ENCODE results near the gene PDIA4. TPM values are rescaled to one million over a fixed set of nuclear protein-coding genes. Genes with fewer than 3 reads are reported as not detected.

The PDIA4 gene
- total and polyA plus RNA-seq, 10 donors, result 21.6 to 160 (median 84.6) TPM

DNA sequence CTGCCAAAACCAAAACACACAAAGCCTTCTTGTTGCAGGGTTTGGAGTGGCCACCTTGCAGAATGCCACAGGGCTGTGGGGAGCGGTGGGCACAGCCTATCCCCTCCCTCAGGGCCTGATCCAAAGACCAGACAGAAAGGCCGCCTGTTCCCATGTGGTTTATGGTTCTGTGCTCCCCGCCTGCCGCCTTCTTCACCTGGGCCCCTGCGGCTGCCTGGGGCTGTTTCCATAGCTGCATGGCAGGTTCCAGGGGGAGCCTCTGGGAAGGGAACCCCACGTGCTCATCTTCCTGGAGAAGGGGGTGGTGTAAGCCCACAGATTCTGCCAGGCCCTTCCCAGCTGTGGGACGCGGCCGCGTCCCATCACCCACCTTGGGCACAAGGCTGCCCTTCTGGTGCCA is 73.5 kb downstream of the PDIA4 start:
- no peak for DNase-seq
- intact Hi-C loops (cut with DNase I; ENCODE audit: low total_unique reads), result no loop called here
- Histone ChIP-seq H3K4me3 (no peak overlapping the region), H3K36me3 (no peaks in the 10 kb centered on the region), H3K9me3 (no peaks in the 10 kb centered on the region), H3K27ac (no peak overlapping the region), H3K4me1 (no peaks in the 10 kb centered on the region), H3K27me3 (replicated peaks in 1 of 7) (no peaks in the 10 kb centered on the region)
- 90 to 95% (median 92%) methylated on average over 10 of the region's 10 CpGs for WGBS, 5 donors
- TF ChIP-seq POLR2AphosphoS5 (IDR thresholded peaks at IDR 0.05) (no peak), CTCF (IDR thresholded peaks at IDR 0.05 in 8 of 11, conservative IDR thresholded peaks at IDR 0.05 in 3 of 11) (no peak), POLR2A (IDR thresholded peaks at IDR 0.05) (no peak)

DNA sequence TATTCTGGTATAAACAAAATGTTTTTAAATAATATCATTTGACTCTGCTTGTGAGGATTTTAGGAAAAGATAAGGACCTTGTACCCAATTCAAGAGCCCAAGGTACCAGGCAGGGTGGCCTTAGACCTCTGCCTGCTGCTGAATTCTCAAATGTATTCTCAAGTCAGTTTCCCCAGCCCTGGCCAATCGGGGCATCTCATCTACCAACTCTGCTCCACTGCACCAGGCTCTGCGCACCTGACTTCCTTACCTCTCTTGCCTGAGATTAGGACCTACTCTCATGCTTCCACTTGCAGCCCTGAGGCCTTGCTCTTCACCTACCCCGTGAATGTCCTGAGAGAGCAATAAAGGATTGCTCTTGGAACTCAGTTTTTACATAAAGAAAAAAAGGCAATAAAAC is 74.6 kb downstream of the PDIA4 start:
- no peak for DNase-seq

More for the DNA sequence above, 74.6 kb downstream of the PDIA4 start:
- no peaks in the 10 kb centered on the region for H3K4me1 ChIP-seq
- no peak overlapping the region for H3K4me3 ChIP-seq
- no peaks in the 10 kb centered on the region for H3K9me3 ChIP-seq
- H3K36me3 ChIP-seq, result no peaks in the 10 kb centered on the region
- no peak for TF ChIP-seq POLR2AphosphoS5 (IDR thresholded peaks at IDR 0.05)
- no peak for TF ChIP-seq POLR2A (IDR thresholded peaks at IDR 0.05)
- no peak for TF ChIP-seq CTCF (IDR thresholded peaks at IDR 0.05 in 8 of 11, conservative IDR thresholded peaks at IDR 0.05 in 3 of 11)
- no peak overlapping the region for H3K27ac ChIP-seq
- WGBS, 5 donors, result 84 to 97% (median 91%) methylated on average over 3 of the region's 3 CpGs
- intact Hi-C loops (cut with DNase I; ENCODE audit: low total_unique reads), result no loop called here
- no peaks in the 10 kb centered on the region for H3K27me3 ChIP-seq (replicated peaks in 1 of 7)

Small RNA genes lying within 50 kb of the gene (small RNA-seq; reads per million reads assigned to genes)
- gene COX6B1P1, result 0 reads per million in 4 donors
- gene RNU6-650P, result 0 reads per million in 4 donors
- gene RNY1, result 189 to 484 (median 380) reads per million in 4 donors
- 18.3 to 55.0 (median 33.0) reads per million in 4 donors for gene RNY3
- gene RNY4, result 963 to 2,053 (median 1,345) reads per million in 4 donors

Other genes starting within 250 kb of the PDIA4 start
- gene EZH2, start 144.2 kb downstream of the PDIA4 start, total RNA-seq, result 10 to 100 TPM in 3 of 7 donors, 1 to 10 TPM in 4; 6.0 to 14.5 (median 9.8) TPM
- 1 to 10 TPM; 5.0 to 7.1 (median 5.7) TPM for gene EZH2, start 144.2 kb downstream of the PDIA4 start, polyA plus RNA-seq
- 10 to 100 TPM in 1 of 7 donors, 1 to 10 TPM in 6; 6.8 to 10.6 (median 8.3) TPM for gene ZNF786, start 62.2 kb upstream of the PDIA4 start, total RNA-seq
- gene ZNF786, start 62.2 kb upstream of the PDIA4 start, polyA plus RNA-seq, result 1 to 10 TPM; 2.8 to 5.4 (median 3.4) TPM
- gene ZNF425, start 97.8 kb upstream of the PDIA4 start, total RNA-seq, result 1 to 10 TPM in 6 of 7 donors, under 1 TPM in 1; 0.77 to 1.4 (median 1.3) TPM
- gene ZNF425, start 97.8 kb upstream of the PDIA4 start, polyA plus RNA-seq, result under 1 TPM; 0.47 to 0.83 (median 0.52) TPM
- 10 to 100 TPM; 13.7 to 23.7 (median 16.6) TPM for gene ZNF398, start 118.9 kb upstream of the PDIA4 start, total RNA-seq
- gene ZNF398, start 118.9 kb upstream of the PDIA4 start, polyA plus RNA-seq, result 1 to 10 TPM; 1.6 to 3.3 (median 2.0) TPM
- 10 to 100 TPM; 16.9 to 25.8 (median 19.4) TPM for gene ZNF282, start 167.0 kb upstream of the PDIA4 start, total RNA-seq
- gene ZNF282, start 167.0 kb upstream of the PDIA4 start, polyA plus RNA-seq, result 10 to 100 TPM in 1 of 3 donors, 1 to 10 TPM in 2; 4.7 to 10.8 (median 6.0) TPM
- 10 to 100 TPM in 6 of 7 donors, 1 to 10 TPM in 1; 9.1 to 15.0 (median 13.2) TPM for gene ZNF212, start 211.1 kb upstream of the PDIA4 start, total RNA-seq
- gene ZNF212, start 211.1 kb upstream of the PDIA4 start, polyA plus RNA-seq, result 10 to 100 TPM in 2 of 3 donors, 1 to 10 TPM in 1; 6.7 to 13.4 (median 12.5) TPM
- gene ZNF783, start 233.7 kb upstream of the PDIA4 start, total RNA-seq, result 10 to 100 TPM; 13.8 to 24.8 (median 21.8) TPM
- 10 to 100 TPM in 2 of 3 donors, 1 to 10 TPM in 1; 7.7 to 15.7 (median 12.2) TPM for gene ZNF783, start 233.7 kb upstream of the PDIA4 start, polyA plus RNA-seq